ENCODE results near the gene STEAP3.

Gene STEAP3

GRCh38 chr2:119197529-119198239 is 25.9 kb upstream of the STEAP3 start:
- DNase-seq (ENCODE audit: low read depth in 2 of 3, low spot score in 1 of 3): no peak

GRCh38 chr2:119198240-119198840 is 25.3 kb upstream of the STEAP3 start:
- DNase-seq (ENCODE audit: low read depth in 2 of 3, low spot score in 1 of 3): no peak

- no peak for DNase-seq (ENCODE audit: low read depth in 2 of 3, low spot score in 1 of 3)
These were observed 21.8 kb upstream of the STEAP3 start for GRCh38 chr2:119201815-119202214.

- no peak for DNase-seq (ENCODE audit: low read depth in 2 of 3, low spot score in 1 of 3)
These were observed 20.9 kb upstream of the STEAP3 start for GRCh38 chr2:119202610-119203310.

- DNase-seq (ENCODE audit: low read depth in 2 of 3, low spot score in 1 of 3): no peak
These were observed 19.1 kb upstream of the STEAP3 start for GRCh38 chr2:119204525-119204924.

GRCh38 chr2:119205001-119205706 is 18.5 kb upstream of the STEAP3 start:
- no peak for DNase-seq (ENCODE audit: low read depth in 2 of 3, low spot score in 1 of 3)

GRCh38 chr2:119206201-119206600 is 17.4 kb upstream of the STEAP3 start:
- no peak for DNase-seq (ENCODE audit: low read depth in 2 of 3, low spot score in 1 of 3)

GRCh38 chr2:119207447-119207846 is 16.2 kb upstream of the STEAP3 start:
- DNase-seq (ENCODE audit: low read depth in 2 of 3, low spot score in 1 of 3): no peak

- no peak for DNase-seq (ENCODE audit: low read depth in 2 of 3, low spot score in 1 of 3)
These were observed 14.8 kb upstream of the STEAP3 start for GRCh38 chr2:119208791-119209203.

- DNase-seq (ENCODE audit: low read depth in 2 of 3, low spot score in 1 of 3): no peak
These were observed 11.4 kb upstream of the STEAP3 start for GRCh38 chr2:119212139-119212800.

- no peak for DNase-seq (ENCODE audit: low read depth in 2 of 3, low spot score in 1 of 3)
These were observed 9.1 kb upstream of the STEAP3 start for GRCh38 chr2:119214453-119215037.

GRCh38 chr2:119216994-119217393 is 6.6 kb upstream of the STEAP3 start:
- no peak for DNase-seq (ENCODE audit: low read depth in 2 of 3, low spot score in 1 of 3)

GRCh38 chr2:119218478-119219064 is 5.1 kb upstream of the STEAP3 start:
- no peak for DNase-seq (ENCODE audit: low read depth in 2 of 3, low spot score in 1 of 3)

GRCh38 chr2:119219873-119220272 is 3.8 kb upstream of the STEAP3 start:
- DNase-seq (ENCODE audit: low read depth in 2 of 3, low spot score in 1 of 3): no peak

- no peak for DNase-seq (ENCODE audit: low read depth in 2 of 3, low spot score in 1 of 3)
These were observed 2.8 kb upstream of the STEAP3 start for GRCh38 chr2:119220720-119221301.

- no peak for DNase-seq (ENCODE audit: low read depth in 2 of 3, low spot score in 1 of 3)
These were observed 2.0 kb upstream of the STEAP3 start for GRCh38 chr2:119221609-119222008.

GRCh38 chr2:119222213-119222612 is 1.4 kb upstream of the STEAP3 start:
- DNase-seq (ENCODE audit: low read depth in 2 of 3, low spot score in 1 of 3): no peak

- no peak for DNase-seq (ENCODE audit: low read depth in 2 of 3, low spot score in 1 of 3)
These were observed 642 bp upstream of the STEAP3 start for GRCh38 chr2:119222863-119223520.

- DNase-seq (ENCODE audit: low read depth in 2 of 3, low spot score in 1 of 3): no peak
These were observed 914 bp downstream of the STEAP3 start for GRCh38 chr2:119224391-119225104.
